NT2/D1 (cell line): ENCODE data around the gene GLT1D1.
A peak's percentile ranks its signal among the peaks of the same experiment; 100 is the strongest.
"Not testable (repeated sequence)": the region's sequence is repeated elsewhere in the genome, so short reads cannot be mapped to it uniquely, and the experiment has no call there.

Source experiments
- DNase-seq: peaks from one replicate; pipeline ENCODE4 v3.0.0-alpha.2; 2011; ENCODE audit warnings: low read depth, low spot score
- H3K27me3 ChIP-seq: 2 replicates; pipeline ENCODE4 v1.6.0; 2011; ENCODE audit warnings: mild to moderate bottlenecking; ENCODE audit not compliant: insufficient read length, insufficient read depth
- H3K36me3 ChIP-seq: 2 replicates; pipeline ENCODE4 v1.6.1; 2011; ENCODE audit warnings: mild to moderate bottlenecking, low read length, mixed read lengths; ENCODE audit not compliant: insufficient read depth, insufficient read length
- H3K4me1 ChIP-seq: 2 replicates; pipeline ENCODE4 v1.5.1; 2011; ENCODE audit not compliant: insufficient read depth, insufficient read length
- H3K4me3 ChIP-seq: 2 replicates; pipeline ENCODE4 v1.5.1; 2011; ENCODE audit warnings: low read depth; ENCODE audit not compliant: insufficient read length
- H3K9ac ChIP-seq: 2 replicates; pipeline ENCODE4 v1.6.0; 2011; ENCODE audit warnings: low read depth; ENCODE audit not compliant: insufficient read length
- H3K9me3 ChIP-seq: 2 replicates; pipeline ENCODE4 v1.5.1; 2011; ENCODE audit warnings: mild to moderate bottlenecking, low read length; ENCODE audit not compliant: insufficient read depth
- SUZ12 ChIP-seq: IDR thresholded peaks from 2 replicates; pipeline ENCODE4 v1.6.1; 2011; ENCODE audit not compliant: insufficient read length, insufficient read depth; ENCODE audit errors: extremely low read depth
- YY1 ChIP-seq: IDR thresholded peaks from 2 replicates; pipeline ENCODE4 v1.6.1; 2011; ENCODE audit not compliant: insufficient read length, insufficient read depth
- ZNF274 ChIP-seq: IDR thresholded peaks from 2 replicates; pipeline ENCODE4 v1.6.1; 2011; ENCODE audit warnings: mild to moderate bottlenecking, low read depth, low read length

The GLT1D1 gene

DNA sequence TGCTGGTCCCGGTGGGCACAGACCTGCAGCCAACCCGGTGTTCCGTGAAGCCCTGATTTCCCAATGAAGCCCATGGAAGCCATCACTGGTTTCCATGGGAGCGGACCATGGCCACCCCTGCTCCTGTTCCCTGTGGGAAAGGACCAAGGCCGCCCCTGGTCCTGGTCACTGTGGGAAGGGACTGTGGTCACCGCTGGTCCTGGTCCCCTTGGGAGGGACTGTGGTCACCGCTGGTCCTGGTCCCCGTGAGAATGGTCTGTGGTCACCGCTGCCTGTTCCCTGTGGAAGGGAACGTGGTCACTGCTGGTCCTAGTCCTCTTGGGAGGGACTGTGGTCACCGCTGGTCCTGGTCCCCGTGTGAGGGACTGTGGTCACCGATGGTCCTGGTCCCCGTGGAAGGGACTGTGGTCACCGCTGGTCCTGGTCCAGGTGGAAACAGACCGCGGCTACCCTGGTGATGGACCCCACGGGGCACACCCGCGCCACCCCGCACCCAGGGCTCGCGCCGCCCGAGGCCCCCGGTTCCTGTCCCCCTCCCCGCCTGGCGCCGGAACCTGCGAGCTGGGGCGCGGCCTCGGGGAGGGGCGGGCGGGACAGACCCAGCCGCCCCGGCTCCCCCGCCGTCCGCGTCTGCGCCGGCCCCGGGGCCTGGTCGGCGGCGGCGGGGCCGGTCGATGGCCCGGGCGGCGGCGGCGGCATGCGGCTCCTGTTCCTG, at the start of gene GLT1D1:
Gene GLT1D1, plus strand, starts transcription at position 594 of the 715 bp plus-strand sequence. Its CDS starts 104 bp downstream, at position 698.
- peaks cover 14% of the 10 kb centered on the region for H3K27me3 ChIP-seq
- H3K4me1 ChIP-seq: peaks cover 6% of the 10 kb centered on the region
- H3K9ac ChIP-seq: peak within 1 kb of the TSS; percentile 92
- TF ChIP-seq ZNF274: no peak
- no peak for TF ChIP-seq YY1
- TF ChIP-seq SUZ12: no peak
- no peak for DNase-seq
- H3K36me3 ChIP-seq: no peaks in the 10 kb centered on the region
- H3K4me3 ChIP-seq: peak within 1 kb of the TSS; percentile 64
- no peaks in the 10 kb centered on the region for H3K9me3 ChIP-seq

DNA sequence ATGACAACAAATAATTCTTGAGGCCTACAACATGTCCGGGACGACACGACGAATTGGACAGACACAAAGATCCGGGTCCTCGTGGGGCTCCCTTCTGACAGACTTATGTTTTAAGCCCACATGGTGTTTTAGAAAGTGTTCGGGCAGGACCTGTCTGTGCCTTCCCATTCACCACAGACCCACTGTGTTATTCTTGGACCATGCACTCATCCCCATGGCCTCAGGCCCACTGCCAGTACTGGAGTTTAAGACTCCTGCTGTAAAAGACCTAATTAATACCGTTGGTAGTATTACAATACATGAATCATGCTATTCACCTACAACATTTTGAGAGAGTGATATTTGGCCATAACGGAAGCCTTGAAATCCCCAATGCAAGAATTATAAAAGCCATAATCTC, 49.5 kb upstream of the GLT1D1 start:
- Histone ChIP-seq H3K4me1 (peaks cover 7% of the 10 kb centered on the region), H3K4me3 (no peak overlapping the region), H3K36me3 (peaks cover 89% of the 10 kb centered on the region), H3K9ac (no peak overlapping the region), H3K9me3 (no peaks in the 10 kb centered on the region), H3K27me3 (no peaks in the 10 kb centered on the region)
- no peak for DNase-seq
- TF ChIP-seq ZNF274 (no peak), SUZ12 (no peak), YY1 (no peak)

DNA sequence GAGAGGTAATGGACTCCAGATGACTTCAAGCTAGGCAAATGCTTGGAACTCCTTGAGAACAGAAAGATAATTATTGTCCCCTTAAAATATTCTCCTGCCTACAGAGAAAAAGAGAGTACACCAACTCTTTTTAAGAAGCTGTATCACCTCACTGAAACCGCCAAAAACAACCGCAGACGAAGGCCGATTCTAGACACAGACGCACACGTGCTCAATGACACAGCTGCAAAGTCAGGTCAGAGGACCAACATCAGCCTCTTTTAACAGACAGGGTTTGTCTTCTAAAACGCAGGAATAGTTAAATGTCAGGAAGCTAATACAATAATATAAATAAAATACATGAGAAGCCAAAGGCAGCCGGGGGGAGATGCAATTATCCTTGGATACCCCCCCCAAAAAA, 48.5 kb upstream of the GLT1D1 start:
- no peaks in the 10 kb centered on the region for H3K27me3 ChIP-seq
- TF ChIP-seq ZNF274 (no peak), SUZ12 (no peak), YY1 (no peak)
- H3K4me3 ChIP-seq: no peak overlapping the region
- H3K4me1 ChIP-seq: peaks cover 4% of the 10 kb centered on the region
- H3K36me3 ChIP-seq: peaks cover 89% of the 10 kb centered on the region
- no peaks in the 10 kb centered on the region for H3K9me3 ChIP-seq
- no peak for DNase-seq
- H3K9ac ChIP-seq: no peak overlapping the region

DNA sequence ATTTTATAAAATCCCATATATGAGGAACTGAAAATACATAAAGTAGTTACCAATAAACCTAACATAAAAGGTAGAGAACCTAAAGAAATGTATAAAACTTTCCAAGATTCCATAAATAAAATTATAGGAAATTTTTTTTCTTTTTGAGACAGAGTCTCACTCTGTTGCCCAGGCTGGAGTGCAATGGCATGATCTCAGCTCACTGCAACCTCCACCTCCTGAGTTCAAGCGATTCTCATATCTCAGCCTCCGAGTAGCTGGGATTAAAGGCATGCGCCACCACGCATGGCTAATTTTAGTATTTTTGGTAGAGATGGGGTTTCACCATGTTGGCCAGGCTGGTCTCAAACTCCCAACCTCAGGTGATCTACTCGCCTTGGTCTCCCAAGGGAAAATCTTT, 47.9 kb upstream of the GLT1D1 start:
- H3K36me3 ChIP-seq: peaks cover 89% of the 10 kb centered on the region
- not testable (repeated sequence) for H3K4me1 ChIP-seq, H3K4me3 ChIP-seq, H3K27me3 ChIP-seq, H3K9me3 ChIP-seq, H3K9ac ChIP-seq, DNase-seq

DNA sequence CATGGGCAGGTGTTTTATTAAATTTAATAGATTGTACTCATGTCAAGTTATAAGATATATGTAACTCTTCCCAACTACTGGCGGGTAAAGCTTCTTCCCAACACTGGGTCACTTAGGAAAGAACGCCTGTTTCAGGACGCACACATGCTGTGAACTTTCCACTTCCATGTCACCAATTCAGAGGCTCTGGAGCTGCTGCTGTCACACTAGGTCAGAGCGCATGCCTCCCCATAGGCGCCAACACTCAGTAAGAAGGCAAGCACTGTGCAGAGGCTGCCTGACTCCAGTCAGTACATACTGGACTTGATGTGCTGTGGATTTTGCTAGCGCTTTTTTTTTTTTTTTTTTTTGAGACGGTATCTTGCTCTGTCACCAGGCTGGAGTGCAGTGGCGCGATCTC, 46.7 kb upstream of the GLT1D1 start:
- Histone ChIP-seq H3K4me3 (no peak overlapping the region), H3K27me3 (no peaks in the 10 kb centered on the region), H3K4me1 (peaks cover 8% of the 10 kb centered on the region), H3K9me3 (no peaks in the 10 kb centered on the region), H3K9ac (no peak overlapping the region), H3K36me3 (peaks cover 82% of the 10 kb centered on the region)
- no peak for DNase-seq
- TF ChIP-seq YY1 (no peak), ZNF274 (no peak), SUZ12 (no peak)

DNA sequence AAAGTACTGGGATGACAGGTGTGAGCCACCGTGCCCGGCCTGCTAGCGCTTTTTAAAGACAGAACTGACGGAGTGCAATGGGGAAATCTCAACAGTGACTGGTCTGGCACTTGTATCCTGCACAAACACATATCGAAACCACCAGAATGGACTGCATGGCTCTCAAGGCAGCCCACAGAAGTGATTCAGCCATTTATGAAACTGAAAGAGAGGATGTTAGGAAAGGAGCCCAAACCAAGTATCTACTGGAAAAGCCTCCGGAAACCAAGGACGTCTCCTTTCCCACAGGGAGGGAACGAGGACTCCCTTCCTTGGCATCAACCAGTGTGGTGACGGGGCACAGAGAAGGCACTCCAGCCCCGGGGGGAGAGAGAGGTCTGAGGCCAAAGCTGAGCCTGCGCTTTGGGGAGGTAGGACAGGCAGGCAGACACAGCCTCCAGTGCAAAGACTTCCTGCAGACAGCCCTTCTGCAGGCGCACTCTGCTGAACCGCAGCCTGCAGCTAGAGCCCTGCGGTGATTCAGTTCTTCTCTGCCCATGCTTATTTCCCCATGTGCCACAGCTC, 46.0 kb upstream of the GLT1D1 start:
- Histone ChIP-seq H3K4me1 (peaks cover 4% of the 10 kb centered on the region), H3K27me3 (no peaks in the 10 kb centered on the region), H3K9me3 (no peaks in the 10 kb centered on the region), H3K36me3 (peaks cover 80% of the 10 kb centered on the region), H3K4me3 (no peak overlapping the region), H3K9ac (no peak overlapping the region)
- TF ChIP-seq SUZ12 (no peak), ZNF274 (no peak), YY1 (no peak)
- no peak for DNase-seq

DNA sequence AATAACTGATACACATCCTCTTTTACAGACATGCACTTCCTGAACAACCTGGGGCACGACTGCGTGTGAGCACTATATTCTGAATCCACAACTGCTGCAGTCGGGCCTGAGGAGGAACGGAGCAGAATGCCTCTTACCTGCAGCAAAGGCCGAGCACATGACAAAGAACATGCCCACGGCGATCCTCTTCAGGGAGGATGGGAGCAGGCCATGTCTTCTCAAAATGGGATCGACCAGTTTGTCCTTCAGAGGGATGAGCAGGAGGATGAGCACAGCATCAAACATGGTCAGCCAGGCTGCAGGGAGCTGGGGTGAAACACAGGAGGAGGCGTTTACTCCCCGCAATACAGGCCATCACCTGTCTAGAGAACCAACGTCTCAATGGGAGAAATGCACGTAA, 44.6 kb upstream of the GLT1D1 start:
- peaks cover 4% of the 10 kb centered on the region for H3K4me1 ChIP-seq
- TF ChIP-seq ZNF274 (no peak), YY1 (no peak), SUZ12 (no peak)
- H3K27me3 ChIP-seq: no peaks in the 10 kb centered on the region
- H3K4me3 ChIP-seq: no peak overlapping the region
- DNase-seq: no peak
- peaks cover 83% of the 10 kb centered on the region for H3K36me3 ChIP-seq
- H3K9ac ChIP-seq: no peak overlapping the region
- H3K9me3 ChIP-seq: no peaks in the 10 kb centered on the region
